ENCODE data around the gene TGFB2. TPM values are rescaled to one million over a fixed set of nuclear protein-coding genes. Genes with fewer than 3 reads are reported as not detected.

The TGFB2 gene
- total RNA-seq, 1 experiment from 2014 or later: 0.34 TPM

- TF ChIP-seq ZBTB33 (IDR thresholded peaks at IDR 0.05; ENCODE audit: extremely low read depth, insufficient replicate concordance, low read length) (no peak), CBX3 (IDR thresholded peaks at IDR 0.05; ENCODE audit: low read depth) (no peak), MAX (IDR thresholded peaks at IDR 0.05) (no peak), ELF1 (IDR thresholded peaks at IDR 0.05; ENCODE audit: borderline replicate concordance, low read depth) (no peak), FOSL1 (IDR thresholded peaks at IDR 0.05; ENCODE audit: low read depth) (no peak), SP1 (IDR thresholded peaks at IDR 0.05; ENCODE audit: low read depth) (no peak), POLR2AphosphoS5 (IDR thresholded peaks at IDR 0.05; ENCODE audit: low read depth, low read length) (no peak), EZH2phosphoT487 (IDR thresholded peaks at IDR 0.05; ENCODE audit: borderline replicate concordance) (no peak)
- Histone ChIP-seq H4K20me1 (ENCODE audit: insufficient read depth) (no peaks in the 10 kb centered on the region), H3K4me1 (ENCODE audit: control insufficient read depth in 1 of 2, insufficient read depth in 2 of 2, low read length in 2 of 2) (no peaks in the 10 kb centered on the region), H3K9me3 (ENCODE audit: control insufficient read depth in 1 of 2, insufficient read depth in 1 of 2, low read depth in 1 of 2, low read length in 2 of 2) (no peaks in the 10 kb centered on the region), H3K36me3 (ENCODE audit: control insufficient read depth in 1 of 2, insufficient read depth in 2 of 2, low read length in 2 of 2) (peaks cover 0 to 19% of the 10 kb centered on the region in 2 experiments; a peak in 3 of 4 replicates), H3K4me3 (replicated peaks in 1 of 2; ENCODE audit: low read depth in 1 of 2, low read length in 2 of 2) (no peak overlapping the region), H2AFZ (ENCODE audit: low read depth, low read length, poor library complexity, severe bottlenecking) (no peak overlapping the region), H3K9me2 (ENCODE audit: insufficient read depth) (no peaks in the 10 kb centered on the region), H3K79me2 (ENCODE audit: insufficient read depth, low read length) (peaks cover 21% of the 10 kb centered on the region), H3K27me3 (ENCODE audit: insufficient read depth, low read length) (no peaks in the 10 kb centered on the region), H3K9ac (ENCODE audit: low read length) (no peak overlapping the region), H3K27ac (ENCODE audit: low read depth, low read length) (no peak overlapping the region), H3K4me2 (ENCODE audit: low read length) (no peak overlapping the region)
- ATAC-seq (no peak), DNase-seq (ENCODE audit: low read depth, low spot score) (no peak)
- BruUV-seq (replicated peaks): no TSS peak
- intact Hi-C loops (cut with micrococcal nuclease): no loop called here
- POLR2A ChIA-PET: no interaction called here
- RAD21 ChIA-PET (ENCODE audit: low non-redundant PET in 1 of 2, low total read pairs in 2 of 2, uncharacterized antibody in 2 of 2, unreplicated experiment in 2 of 2): no interaction called here
- CTCF ChIA-PET: no interaction called here
Observed at GRCh38 chr1:218312509-218312908, 32.6 kb upstream of the TGFB2 start.

- Histone ChIP-seq H3K9me2 (ENCODE audit: insufficient read depth) (no peaks in the 10 kb centered on the region), H3K4me1 (ENCODE audit: control insufficient read depth in 1 of 2, insufficient read depth in 2 of 2, low read length in 2 of 2) (no peaks in the 10 kb centered on the region), H2AFZ (ENCODE audit: low read depth, low read length, poor library complexity, severe bottlenecking) (no peak overlapping the region), H3K4me3 (replicated peaks in 1 of 2; ENCODE audit: low read depth in 1 of 2, low read length in 2 of 2) (no peak overlapping the region), H3K79me2 (ENCODE audit: insufficient read depth, low read length) (peaks cover 21% of the 10 kb centered on the region), H3K9me3 (ENCODE audit: control insufficient read depth in 1 of 2, insufficient read depth in 1 of 2, low read depth in 1 of 2, low read length in 2 of 2) (no peaks in the 10 kb centered on the region), H3K4me2 (ENCODE audit: low read length) (no peak overlapping the region), H3K27me3 (ENCODE audit: insufficient read depth, low read length) (no peaks in the 10 kb centered on the region), H4K20me1 (ENCODE audit: insufficient read depth) (no peaks in the 10 kb centered on the region), H3K9ac (ENCODE audit: low read length) (no peak overlapping the region), H3K36me3 (ENCODE audit: control insufficient read depth in 1 of 2, insufficient read depth in 2 of 2, low read length in 2 of 2) (peaks cover 0 to 12% of the 10 kb centered on the region in 2 experiments; a peak in 3 of 4 replicates), H3K27ac (ENCODE audit: low read depth, low read length) (no peak overlapping the region)
- ATAC-seq: no peak
- ChIA-PET POLR2A (no interaction called here), RAD21 (ENCODE audit: low non-redundant PET in 1 of 2, low total read pairs in 2 of 2, uncharacterized antibody in 2 of 2, unreplicated experiment in 2 of 2) (no interaction called here), CTCF (no interaction called here)
- no TSS peak for BruUV-seq (replicated peaks)
- intact Hi-C loops (cut with micrococcal nuclease): no loop called here
- TF ChIP-seq POLR2A (IDR thresholded peaks at IDR 0.05; ENCODE audit: borderline replicate concordance, extremely low read depth, insufficient read depth, insufficient read length) (no peak), ZFX (IDR thresholded peaks at IDR 0.05) (no peak), MAX (IDR thresholded peaks at IDR 0.05) (no peak)
- no peak for DNase-seq (ENCODE audit: low read depth, low spot score)
Observed at GRCh38 chr1:218314316-218314715, 30.8 kb upstream of the TGFB2 start.
